ENCODE data around the gene FAM131C.
A peak's percentile ranks its signal among the peaks of the same experiment; 100 is the strongest.

The FAM131C gene

GRCh38 chr1:16099412-16099811, 26.0 kb upstream of the FAM131C start:
- no peak for DNase-seq

- no peak for DNase-seq
Observed at GRCh38 chr1:16095447-16095846, 22.0 kb upstream of the FAM131C start.

GRCh38 chr1:16094453-16095158, 21.2 kb upstream of the FAM131C start:
- no peak for DNase-seq

GRCh38 chr1:16093611-16094010, 20.2 kb upstream of the FAM131C start:
- DNase-seq: no peak

- DNase-seq: no peak
Observed at GRCh38 chr1:16092923-16093511, 19.6 kb upstream of the FAM131C start.

- DNase-seq: no peak
Observed at GRCh38 chr1:16092097-16092922, 18.9 kb upstream of the FAM131C start.

GRCh38 chr1:16091296-16091695, 17.8 kb upstream of the FAM131C start:
- no peak for DNase-seq

GRCh38 chr1:16090076-16090826, 16.8 kb upstream of the FAM131C start:
- DNase-seq: no peak

- no peak for DNase-seq
Observed at GRCh38 chr1:16088996-16089395, 15.5 kb upstream of the FAM131C start.

GRCh38 chr1:16088351-16088911, 15.0 kb upstream of the FAM131C start:
- DNase-seq: no peak

GRCh38 chr1:16087733-16088132, 14.3 kb upstream of the FAM131C start:
- no peak for DNase-seq

- no peak for DNase-seq
Observed at GRCh38 chr1:16085522-16085921, 12.1 kb upstream of the FAM131C start.

- DNase-seq: no peak
Observed at GRCh38 chr1:16083486-16083885, 10.0 kb upstream of the FAM131C start.

GRCh38 chr1:16082283-16083038, 9.0 kb upstream of the FAM131C start:
- DNase-seq: no peak

- DNase-seq: no peak
Observed at GRCh38 chr1:16081636-16082035, 8.2 kb upstream of the FAM131C start.

GRCh38 chr1:16080422-16081150, 7.1 kb upstream of the FAM131C start:
- no peak for DNase-seq

- peak; percentile 19 for DNase-seq
Observed at GRCh38 chr1:16078925-16079656, 5.6 kb upstream of the FAM131C start.

- DNase-seq: no peak
Observed at GRCh38 chr1:16077406-16078245, 4.2 kb upstream of the FAM131C start.

GRCh38 chr1:16076865-16077238, 3.4 kb upstream of the FAM131C start:
- DNase-seq: no peak

Measured in NCI-H1417 treated with DMSO at 0.1 percent for 48 hours (cell line).